C4-2B (cell line): ENCODE measurements around the gene ZMYND19.

Source experiments
- H3K27ac ChIP-seq: fragments of 450-650 bp; 2 replicates; pipeline ENCODE4 v1.5.1; 2017
- ZFX ChIP-seq: fragments of 450-650 bp; IDR thresholded peaks from 2 replicates; pipeline ENCODE4 v1.6.1; 2017
- TF ChIP-seq, protein P1 (sequence below): fragments of 450-650 bp; conservative IDR thresholded peaks from 2 replicates; pipeline ENCODE4 v1.5.1; 2017; ENCODE audit warnings: mild to moderate bottlenecking

The ZMYND19 gene

DNA sequence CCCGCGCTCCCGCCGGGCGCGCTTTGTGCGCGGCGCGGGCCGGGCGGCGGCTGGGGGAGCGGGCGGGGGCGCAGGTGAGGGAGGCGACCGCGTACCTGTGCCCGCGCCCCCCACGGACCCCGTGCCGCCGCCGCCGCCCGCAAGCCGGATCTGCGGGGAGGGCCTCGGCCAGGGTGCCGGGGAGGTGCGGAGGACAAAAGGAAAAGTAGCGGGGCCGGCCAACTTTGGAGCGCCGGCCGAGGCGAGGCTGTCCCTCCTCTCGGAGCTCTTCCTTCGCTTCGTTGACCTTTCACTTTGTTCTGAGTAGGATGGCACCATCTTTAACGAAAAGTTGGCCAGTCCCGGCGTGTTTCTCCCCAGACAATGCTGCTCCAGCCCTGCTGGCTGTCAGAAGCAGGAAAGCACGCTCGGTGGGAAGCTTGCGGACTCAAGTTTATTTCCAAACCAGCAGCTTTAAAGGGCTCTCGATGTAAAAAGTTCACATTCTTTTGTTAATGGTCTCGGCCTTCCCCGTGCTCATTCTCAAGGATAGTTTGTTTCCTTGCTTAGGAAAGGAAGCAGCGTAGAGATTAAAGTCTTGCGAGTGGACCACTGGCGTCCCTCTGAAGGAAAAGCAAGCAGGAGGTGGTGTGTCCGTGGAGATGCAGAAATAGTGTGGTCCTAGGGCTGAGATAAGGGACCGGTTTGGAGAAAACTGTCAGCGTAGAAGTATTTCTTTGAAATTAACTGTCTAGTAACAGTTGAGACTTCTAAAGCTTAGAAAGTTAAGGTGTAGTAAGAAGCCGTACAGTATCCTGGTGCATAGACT lies 29.1 kb upstream of the ZMYND19 start:
- TF ChIP-seq, protein P1, sequence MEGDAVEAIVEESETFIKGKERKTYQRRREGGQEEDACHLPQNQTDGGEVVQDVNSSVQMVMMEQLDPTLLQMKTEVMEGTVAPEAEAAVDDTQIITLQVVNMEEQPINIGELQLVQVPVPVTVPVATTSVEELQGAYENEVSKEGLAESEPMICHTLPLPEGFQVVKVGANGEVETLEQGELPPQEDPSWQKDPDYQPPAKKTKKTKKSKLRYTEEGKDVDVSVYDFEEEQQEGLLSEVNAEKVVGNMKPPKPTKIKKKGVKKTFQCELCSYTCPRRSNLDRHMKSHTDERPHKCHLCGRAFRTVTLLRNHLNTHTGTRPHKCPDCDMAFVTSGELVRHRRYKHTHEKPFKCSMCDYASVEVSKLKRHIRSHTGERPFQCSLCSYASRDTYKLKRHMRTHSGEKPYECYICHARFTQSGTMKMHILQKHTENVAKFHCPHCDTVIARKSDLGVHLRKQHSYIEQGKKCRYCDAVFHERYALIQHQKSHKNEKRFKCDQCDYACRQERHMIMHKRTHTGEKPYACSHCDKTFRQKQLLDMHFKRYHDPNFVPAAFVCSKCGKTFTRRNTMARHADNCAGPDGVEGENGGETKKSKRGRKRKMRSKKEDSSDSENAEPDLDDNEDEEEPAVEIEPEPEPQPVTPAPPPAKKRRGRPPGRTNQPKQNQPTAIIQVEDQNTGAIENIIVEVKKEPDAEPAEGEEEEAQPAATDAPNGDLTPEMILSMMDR = no peak
- 0 out of 2 replicates have a peak, but pooled peaks have one; percentile 31 for TF ChIP-seq ZFX
- peak overlapping the region; percentile 97 for H3K27ac ChIP-seq

- peak; percentile 92; the same call in 1 of the 2 replicates for TF ChIP-seq ZFX
- TF ChIP-seq, protein P1 = no peak
- H3K27ac ChIP-seq = peak within 1 kb of the TSS; percentile 97
Measured at GRCh38 chr9:137618105-137619067, 28.1 kb upstream of the ZMYND19 start, which contains the start of gene EHMT1. TSS of gene EHMT1 (plus strand) at chr9:137619005. CDS start at chr9:137619029, 24 bp downstream.

DNA sequence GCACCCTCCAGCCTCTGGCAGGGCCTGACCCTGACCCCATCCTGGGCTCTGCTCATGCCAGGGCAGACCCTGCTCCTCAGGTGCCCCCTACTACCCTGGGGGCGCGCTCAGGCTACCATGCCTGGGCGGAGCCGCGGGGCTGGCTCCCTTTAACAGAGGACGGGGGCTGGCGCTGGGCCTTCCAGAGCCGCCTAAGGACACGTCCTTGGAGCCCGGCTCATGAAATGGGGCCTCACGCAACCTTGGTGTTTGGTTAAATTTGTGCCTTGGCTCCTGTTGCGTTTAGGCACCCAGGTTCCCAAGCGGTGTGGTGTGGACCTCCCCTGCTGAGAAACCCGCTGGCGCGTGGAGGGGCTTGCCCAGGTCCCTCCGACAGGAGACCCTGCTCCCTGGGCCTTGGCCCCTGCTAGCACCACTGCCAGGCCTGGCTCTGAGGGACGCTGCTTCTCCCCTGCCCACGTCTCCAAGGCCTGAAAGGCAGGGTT lies 25.1 kb upstream of the ZMYND19 start:
- H3K27ac ChIP-seq = peak overlapping the region; percentile 97

GRCh38 chr9:137614631-137615386 lies 24.5 kb upstream of the ZMYND19 start:
- TF ChIP-seq ZFX = no peak
- TF ChIP-seq, protein P1 = no peak; the same call in 1 of the 2 replicates
- peak overlapping the region; percentile 97 for H3K27ac ChIP-seq

More for the DNA sequence above, 25.1 kb upstream of the ZMYND19 start:
- TF ChIP-seq, protein P1 = no peak
- TF ChIP-seq ZFX = no peak

GRCh38 chr9:137613738-137614523 lies 23.6 kb upstream of the ZMYND19 start:
- no peak for TF ChIP-seq ZFX
- TF ChIP-seq, protein P1 = no peak
- peak overlapping the region; percentile 97 for H3K27ac ChIP-seq

GRCh38 chr9:137613259-137613658 lies 22.9 kb upstream of the ZMYND19 start:
- H3K27ac ChIP-seq = peak overlapping the region; percentile 97
- no peak for TF ChIP-seq ZFX
- TF ChIP-seq, protein P1 = no peak
